Activated CD4-positive, alpha-beta memory T cell treated with anti-CD3 and anti-CD28 coated beads, Interleukin-2, amount 10 ng/mL, durations not matched to agents 7 days and 5 days (primary cell): ENCODE measurements around the gene CNIH3. TPM values are rescaled to one million over a fixed set of nuclear protein-coding genes. Genes with fewer than 3 reads are reported as not detected.

Source experiments
- CTCF ChIA-PET: fragments of 350-600 bp; sonication (Branson Sonifier 250); formaldehyde crosslinking; loops from one replicate; lab custom pipeline; 2021; ENCODE audit warnings: antibody characterized with exemption, inconsistent platforms; lab: Charles Lee
- POLR2A ChIA-PET: fragments of 350-600 bp; sonication (Branson Sonifier 250); formaldehyde crosslinking; loops from one replicate; lab custom pipeline; 2021; ENCODE audit warnings: antibody characterized with exemption; lab: Charles Lee
- DNase-seq: peaks from one replicate; pipeline ENCODE4 v3.0.0-alpha.2; 2020
- H3K27ac Mint-ChIP-seq: one replicate; pipeline ENCODE4 v1.8.0; 2021; ENCODE audit warnings: mild to moderate bottlenecking, mixed read lengths
- H3K27me3 Mint-ChIP-seq: one replicate; pipeline ENCODE4 v1.8.0; 2021; ENCODE audit warnings: mixed read lengths
- H3K36me3 Mint-ChIP-seq: one replicate; pipeline ENCODE4 v1.8.0; 2021; ENCODE audit warnings: low read depth, mixed read lengths
- H3K4me1 Mint-ChIP-seq: one replicate; pipeline ENCODE4 v1.8.0; 2021; ENCODE audit warnings: mixed read lengths
- H3K4me3 Mint-ChIP-seq: one replicate; pipeline ENCODE4 v1.8.0; 2021; ENCODE audit warnings: mild to moderate bottlenecking, mixed read lengths
- H3K9me3 Mint-ChIP-seq: one replicate; pipeline ENCODE4 v1.8.0; 2021; ENCODE audit warnings: mixed read lengths
- total RNA-seq, 2 experiments: library from RNA; stranded (reverse); gene quantifications; one replicate each; pipeline ENCODE4 v1.2.3, GENCODE V29; 2021

Gene CNIH3
- total RNA-seq, 2 experiments from 2014 or later = 1.4 to 1.9 TPM

DNA sequence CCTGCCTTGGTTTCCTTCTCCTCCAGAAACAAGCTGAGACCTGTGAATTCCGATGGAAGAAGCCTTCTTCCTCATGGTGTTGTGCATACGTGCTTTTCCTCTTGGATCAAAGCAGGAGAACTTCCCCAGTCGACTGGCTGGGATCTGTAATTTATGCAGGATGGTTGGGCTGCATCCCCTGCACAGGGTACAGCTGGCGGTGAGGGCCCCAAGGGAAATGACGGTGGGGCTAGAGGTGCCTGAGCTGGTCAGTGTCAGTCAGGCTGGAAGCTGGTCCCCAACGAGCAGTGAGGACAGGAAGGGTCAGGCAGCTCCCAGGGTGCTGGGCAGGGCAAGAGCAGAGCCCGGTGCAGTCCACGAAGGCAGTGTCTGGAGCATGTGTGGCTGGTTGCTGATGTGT lies 106.7 kb downstream of the CNIH3 start:
- Mint-ChIP-seq H3K4me1 (peaks cover 9% of the 10 kb centered on the region), H3K9me3 (no peaks in the 10 kb centered on the region), H3K4me3 (no peak overlapping the region), H3K36me3 (no peaks in the 10 kb centered on the region), H3K27ac (no peak overlapping the region), H3K27me3 (peaks cover 24% of the 10 kb centered on the region)
- ChIA-PET POLR2A (no interaction called here), CTCF (interaction anchor here (0.5 kb wide), 1 partner anchor 560 kb away, joined by 3 read pairs; no protein-coding TSS in a partner anchor)
- no peak for DNase-seq

- no peak for DNase-seq
- ChIA-PET POLR2A (no interaction called here), CTCF (no interaction called here)
- Mint-ChIP-seq H3K27me3 (peaks cover 10% of the 10 kb centered on the region), H3K27ac (no peak overlapping the region), H3K4me1 (peaks cover 1% of the 10 kb centered on the region), H3K4me3 (no peak overlapping the region), H3K36me3 (no peaks in the 10 kb centered on the region), H3K9me3 (no peaks in the 10 kb centered on the region)
These were observed 108.4 kb downstream of the CNIH3 start for GRCh38 chr1:224724566-224724965.

GRCh38 chr1:224726441-224727182 lies 110.5 kb downstream of the CNIH3 start:
- DNase-seq = no peak
- Mint-ChIP-seq H3K4me3 (no peak overlapping the region), H3K27ac (no peak overlapping the region), H3K27me3 (peaks cover 3% of the 10 kb centered on the region), H3K9me3 (no peaks in the 10 kb centered on the region), H3K4me1 (peaks cover 1% of the 10 kb centered on the region), H3K36me3 (no peaks in the 10 kb centered on the region)
- POLR2A ChIA-PET = interaction anchor here (0.6 kb wide), 1 partner anchor 15 kb away, joined by 3 read pairs; no protein-coding TSS in a partner anchor
- CTCF ChIA-PET = interaction anchor here (1.0 kb wide), 2 partner anchors 17 to 213 kb away, joined by 3 read pairs; no protein-coding TSS in a partner anchor

- CTCF ChIA-PET = interaction anchor here (0.5 to 1.0 kb wide), 3 partner anchors 16 to 214 kb away, joined by 3 read pairs; no protein-coding TSS in a partner anchor
- no peak for DNase-seq
- H3K4me3 Mint-ChIP-seq = no peak overlapping the region
These were observed 111.5 kb downstream of the CNIH3 start for GRCh38 chr1:224727351-224728289.

DNA sequence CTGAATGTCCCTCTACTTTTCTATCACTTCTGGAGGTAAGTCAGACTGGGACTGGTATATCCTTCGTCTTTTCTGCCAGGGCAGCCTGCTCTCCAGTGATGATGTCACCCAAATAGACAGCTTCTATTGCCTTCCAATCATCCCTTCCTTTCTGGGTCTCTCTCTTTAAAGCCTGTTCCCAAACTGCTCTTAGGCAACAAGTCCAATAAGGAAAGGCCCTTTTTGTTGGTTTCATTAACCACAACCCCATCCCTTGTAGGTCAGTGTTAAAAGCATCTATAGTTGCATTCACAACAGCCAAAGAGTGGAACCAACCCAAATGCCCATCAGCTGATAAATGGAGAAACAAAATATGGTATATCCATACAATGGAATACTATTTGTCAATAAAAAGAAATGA lies 114.4 kb downstream of the CNIH3 start:
- Mint-ChIP-seq H3K27me3 (peaks cover 8% of the 10 kb centered on the region), H3K36me3 (no peaks in the 10 kb centered on the region), H3K9me3 (no peaks in the 10 kb centered on the region), H3K27ac (no peak overlapping the region), H3K4me3 (no peak overlapping the region), H3K4me1 (peaks cover 18% of the 10 kb centered on the region)
- CTCF ChIA-PET = no interaction called here
- no peak for DNase-seq
- POLR2A ChIA-PET = no interaction called here

More at GRCh38 chr1:224727351-224728289, 111.5 kb downstream of the CNIH3 start:
- POLR2A ChIA-PET = no interaction called here
- H3K9me3 Mint-ChIP-seq = no peaks in the 10 kb centered on the region
- no peak overlapping the region for H3K27ac Mint-ChIP-seq
- H3K27me3 Mint-ChIP-seq = peaks cover 7% of the 10 kb centered on the region
- H3K36me3 Mint-ChIP-seq = no peaks in the 10 kb centered on the region
- peaks cover 4% of the 10 kb centered on the region for H3K4me1 Mint-ChIP-seq

DNA sequence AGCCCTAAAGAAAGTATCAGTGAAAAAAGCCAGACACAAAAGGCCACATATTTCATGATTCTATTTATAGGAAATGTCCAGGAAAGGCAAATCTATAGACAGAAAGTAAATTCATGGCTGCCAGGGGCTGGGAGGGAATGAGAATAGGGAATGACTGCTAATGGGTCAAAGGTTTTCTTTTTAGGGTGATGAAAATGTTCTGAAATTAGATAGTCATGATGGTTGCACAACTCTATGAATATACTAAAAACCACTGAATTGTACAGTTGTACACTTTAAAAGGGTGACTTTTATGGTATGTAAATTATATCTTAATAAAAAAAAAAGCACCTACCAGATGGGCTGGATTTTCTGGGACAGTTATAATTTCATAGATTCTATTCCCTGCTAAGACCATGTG lies 114.8 kb downstream of the CNIH3 start:
- Mint-ChIP-seq H3K4me1 (peaks cover 18% of the 10 kb centered on the region), H3K36me3 (no peaks in the 10 kb centered on the region), H3K9me3 (no peaks in the 10 kb centered on the region), H3K27me3 (peaks cover 8% of the 10 kb centered on the region), H3K4me3 (no peak overlapping the region), H3K27ac (no peak overlapping the region)
- ChIA-PET CTCF (no interaction called here), POLR2A (no interaction called here)
- DNase-seq = no peak

GRCh38 chr1:224731633-224732032 lies 115.5 kb downstream of the CNIH3 start:
- DNase-seq = no peak
- no peak overlapping the region for H3K27ac Mint-ChIP-seq
- POLR2A ChIA-PET = no interaction called here
- peaks cover 18% of the 10 kb centered on the region for H3K4me1 Mint-ChIP-seq
- peaks cover 8% of the 10 kb centered on the region for H3K27me3 Mint-ChIP-seq
- H3K36me3 Mint-ChIP-seq = no peaks in the 10 kb centered on the region
- CTCF ChIA-PET = no interaction called here
- no peaks in the 10 kb centered on the region for H3K9me3 Mint-ChIP-seq
- no peak overlapping the region for H3K4me3 Mint-ChIP-seq

DNA sequence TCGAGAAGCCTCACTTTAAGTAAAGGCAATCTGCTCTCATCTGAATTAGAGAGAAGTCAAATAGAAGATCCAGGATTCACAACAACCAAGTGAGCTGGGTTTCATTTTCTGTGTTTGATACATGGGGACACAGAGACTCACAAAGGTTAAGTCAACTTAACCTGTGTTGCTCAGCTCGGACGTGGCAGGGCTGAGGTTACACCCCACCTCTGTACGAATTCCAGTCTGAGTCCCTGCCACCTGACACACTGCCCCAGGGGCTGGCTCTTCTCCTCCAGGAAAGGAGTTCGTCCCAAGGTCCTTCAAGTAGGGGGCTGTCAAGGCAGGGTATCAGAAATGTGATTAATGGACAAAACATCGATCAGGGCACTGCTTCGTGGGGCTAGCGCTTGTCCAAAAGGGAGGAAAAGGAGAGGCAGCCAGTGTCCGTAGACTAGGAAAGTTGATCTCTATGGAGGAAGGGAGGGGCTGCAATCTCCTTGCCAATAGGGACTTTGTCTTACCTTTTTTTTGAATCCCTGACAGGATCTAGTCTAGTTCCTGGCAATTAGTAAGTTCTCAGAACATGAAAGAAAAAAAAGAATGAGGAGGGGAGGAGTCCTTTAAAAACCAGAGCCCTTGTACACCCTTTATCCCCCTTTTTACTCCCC lies 116.4 kb downstream of the CNIH3 start:
- POLR2A ChIA-PET = no interaction called here
- CTCF ChIA-PET = no interaction called here
- no peak overlapping the region for H3K27ac Mint-ChIP-seq

DNA sequence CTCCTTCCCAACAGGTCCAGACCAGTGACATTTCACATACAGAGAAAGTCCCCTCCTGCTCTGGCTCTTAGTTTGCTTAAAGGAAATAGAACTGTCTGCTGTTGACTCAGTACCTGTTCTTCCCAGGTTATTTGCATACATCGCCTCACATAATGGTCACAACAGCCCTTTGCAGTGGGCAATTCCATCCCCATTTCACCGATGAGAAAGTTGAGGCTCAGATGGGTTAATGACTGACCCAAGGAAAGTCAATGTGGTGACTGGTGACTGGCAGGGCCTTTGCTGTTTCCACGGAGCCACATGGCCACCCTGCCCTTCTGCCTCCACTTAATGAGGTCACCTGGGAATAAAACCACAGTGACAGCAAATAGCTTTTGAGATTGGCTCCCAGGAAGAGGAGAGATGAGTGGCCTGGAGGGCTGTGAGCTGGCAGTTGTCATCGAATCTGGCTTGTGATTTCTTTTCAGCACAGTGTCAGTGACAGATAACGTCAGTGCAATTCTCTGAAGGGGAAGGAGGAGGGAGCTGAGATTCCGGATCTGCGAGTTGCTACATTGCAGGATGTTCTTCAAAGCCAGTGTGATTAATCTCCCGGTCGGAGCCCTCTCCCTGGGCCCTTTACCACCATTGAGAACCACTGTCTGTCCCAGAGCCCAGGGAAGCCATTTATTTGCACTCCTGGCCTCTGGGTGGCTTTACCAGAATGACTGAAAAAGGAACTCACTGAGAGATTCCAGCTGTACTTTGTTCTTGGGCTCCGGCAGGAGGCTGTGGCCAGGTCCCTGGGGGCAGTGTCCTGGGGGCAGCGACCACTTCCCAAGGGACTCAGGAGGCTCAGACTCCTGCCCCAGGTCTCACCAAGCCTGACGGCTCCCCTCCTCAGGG lies 117.2 kb downstream of the CNIH3 start:
- H3K27ac Mint-ChIP-seq = no peak overlapping the region

More for the DNA sequence above, 116.4 kb downstream of the CNIH3 start:
- H3K4me1 Mint-ChIP-seq = peaks cover 16% of the 10 kb centered on the region
- peaks cover 7% of the 10 kb centered on the region for H3K27me3 Mint-ChIP-seq
- H3K9me3 Mint-ChIP-seq = no peaks in the 10 kb centered on the region
- no peaks in the 10 kb centered on the region for H3K36me3 Mint-ChIP-seq
- no peak overlapping the region for H3K4me3 Mint-ChIP-seq
- no peak for DNase-seq

GRCh38 chr1:224734261-224734935 lies 118.3 kb downstream of the CNIH3 start:
- H3K36me3 Mint-ChIP-seq = no peaks in the 10 kb centered on the region
- peaks cover 16% of the 10 kb centered on the region for H3K4me1 Mint-ChIP-seq
- DNase-seq = no peak
- ChIA-PET CTCF (interaction anchor here (1.1 kb wide), 1 partner anchor 117 kb away, joined by 4 read pairs; no protein-coding TSS in a partner anchor), POLR2A (no interaction called here)
- H3K9me3 Mint-ChIP-seq = no peaks in the 10 kb centered on the region
- no peak overlapping the region for H3K27ac Mint-ChIP-seq
- H3K27me3 Mint-ChIP-seq = peaks cover 7% of the 10 kb centered on the region
- H3K4me3 Mint-ChIP-seq = no peak overlapping the region

More for the DNA sequence above, 117.2 kb downstream of the CNIH3 start:
- ChIA-PET CTCF (no interaction called here), POLR2A (no interaction called here)
- Mint-ChIP-seq H3K4me1 (peaks cover 16% of the 10 kb centered on the region), H3K9me3 (no peaks in the 10 kb centered on the region), H3K4me3 (no peak overlapping the region), H3K36me3 (no peaks in the 10 kb centered on the region), H3K27me3 (peaks cover 7% of the 10 kb centered on the region)
- no peak for DNase-seq

GRCh38 chr1:224735159-224735558 lies 119.0 kb downstream of the CNIH3 start:
- ChIA-PET CTCF (interaction anchor here (1.1 kb wide), 1 partner anchor 116 kb away, joined by 4 read pairs; no protein-coding TSS in a partner anchor), POLR2A (no interaction called here)
- Mint-ChIP-seq H3K9me3 (no peaks in the 10 kb centered on the region), H3K36me3 (no peaks in the 10 kb centered on the region), H3K4me3 (no peak overlapping the region), H3K4me1 (peaks cover 16% of the 10 kb centered on the region), H3K27me3 (peaks cover 6% of the 10 kb centered on the region), H3K27ac (no peak overlapping the region)
- DNase-seq = no peak
